HepG2 (cell line): Measurements from ENCODE around the gene SLC34A3. TPM values are rescaled to one million over a fixed set of nuclear protein-coding genes. Genes with fewer than 3 reads are reported as not detected.
A peak's percentile ranks its signal among the peaks of the same experiment; 100 is the strongest.

ENCODE experiments used
- AHR ChIP-seq: IDR thresholded peaks from 2 replicates; pipeline ENCODE4 v1.6.1; 2018; ENCODE audit warnings: missing genetic modification reagents, missing compliant biosample characterization
- BRD4 ChIP-seq: sonication (generic); formaldehyde crosslinking; IDR thresholded peaks from 2 replicates; pipeline ENCODE4 v1.4.0; 2020; ENCODE audit warnings: missing genetic modification reagents
- FOXJ3 ChIP-seq: sonication (generic); formaldehyde crosslinking; IDR thresholded peaks from 2 replicates; pipeline ENCODE4 v1.4.0; 2020; ENCODE audit warnings: missing genetic modification reagents, mild to moderate bottlenecking, borderline replicate concordance
- MAX ChIP-seq: IDR thresholded peaks from 2 replicates; pipeline ENCODE4 v1.6.1; 2012; ENCODE audit warnings: inconsistent platforms
- MNT ChIP-seq: fragments of 450-650 bp; IDR thresholded peaks from 2 replicates; pipeline ENCODE4 v1.6.1; 2016
- POLR2G ChIP-seq: fragments of 200-400 bp; formaldehyde crosslinking; IDR thresholded peaks from 2 replicates; pipeline ENCODE4 v1.6.1; 2018; ENCODE audit warnings: mild to moderate bottlenecking, low read depth, low read length, moderate library complexity
- TP53 ChIP-seq: sonication (generic); formaldehyde crosslinking; conservative IDR thresholded peaks from 2 replicates; pipeline ENCODE4 v1.4.0; 2020; ENCODE audit warnings: missing genetic modification reagents
- ZFP1 ChIP-seq: IDR thresholded peaks from 2 replicates; pipeline ENCODE4 v1.6.1; 2016
- ZMYM4 ChIP-seq: sonication (generic); formaldehyde crosslinking; IDR thresholded peaks from 2 replicates; pipeline ENCODE4 v1.8.1; 2023; ENCODE audit warnings: mild to moderate bottlenecking, missing genetic modification reagents
- ZNF10 ChIP-seq: sonication (generic); formaldehyde crosslinking; IDR thresholded peaks from 2 replicates; pipeline ENCODE4 v1.4.0; 2020; ENCODE audit warnings: mild to moderate bottlenecking, low read depth, missing genetic modification reagents, borderline replicate concordance
- ZNF136 ChIP-seq: sonication (generic); formaldehyde crosslinking; IDR thresholded peaks from 2 replicates; pipeline ENCODE4 v1.8.1; 2022; ENCODE audit warnings: low read depth, mild to moderate bottlenecking, moderate library complexity, missing genetic modification reagents
- ZNF576 ChIP-seq: sonication (generic); formaldehyde crosslinking; IDR thresholded peaks from 2 replicates; pipeline ENCODE4 v1.4.0; 2020; ENCODE audit warnings: mild to moderate bottlenecking, missing genetic modification reagents
- ZNF646 ChIP-seq: sonication (generic); formaldehyde crosslinking; IDR thresholded peaks from 2 replicates; pipeline ENCODE4 v1.9.0; 2021; ENCODE audit warnings: mild to moderate bottlenecking, missing genetic modification reagents
- ZNF660 ChIP-seq: sonication (generic); formaldehyde crosslinking; IDR thresholded peaks from 2 replicates; pipeline ENCODE4 v1.5.1; 2020; ENCODE audit warnings: mild to moderate bottlenecking, low read depth, missing genetic modification reagents, borderline replicate concordance
- ZNF672 ChIP-seq: sonication (generic); formaldehyde crosslinking; IDR thresholded peaks from 2 replicates; pipeline ENCODE4 v1.8.1; 2022; ENCODE audit warnings: missing genetic modification reagents
- ZNF740 ChIP-seq: sonication (generic); formaldehyde crosslinking; IDR thresholded peaks from 2 replicates; pipeline ENCODE4 v1.4.0; 2020; ENCODE audit warnings: missing genetic modification reagents
- ZXDC ChIP-seq: sonication (generic); formaldehyde crosslinking; IDR thresholded peaks from 2 replicates; pipeline ENCODE4 v1.5.0; 2020; ENCODE audit warnings: mild to moderate bottlenecking, missing genetic modification reagents
- polyA plus RNA-seq, 8 experiments: library from polyadenylated mRNA; depleted of rRNA in 3 of 8; stranded (reverse) in 7 of 8; unstranded in 1 of 8; fragments of >200 nt; fragmentation: Illumina TruSeq in 4 of 8; extraction: Trizol in 4 of 8; gene quantifications; 2 replicates each; pipeline versions ENCODE4 v1.2.1 to v1.2.3, GENCODE V29; 2011 to 2016; ENCODE audit warnings: low read depth in 4 of 8, missing spikeins in 1 of 8, mixed read lengths in 1 of 8; ENCODE audit not compliant: insufficient read depth in 1 of 8
- total RNA-seq, 5 experiments: library from RNA; depleted of rRNA; stranded (reverse); fragments of >200 nt; fragmentation: Illumina TruSeq; extraction: Trizol; gene quantifications; 2 replicates each; pipeline ENCODE4 v1.2.3, GENCODE V29; 2016; ENCODE audit warnings: low read depth in 1 of 5

SLC34A3 gene
- total and polyA plus RNA-seq, 2 of the 13 experiments (the other 11 are each of a cell fraction or from before 2014, with no cell fraction given), result 0.07 to 1.0 TPM

GRCh38 chr9:137241490-137242268 is 11.0 kb downstream of the SLC34A3 start (continued):
- no peak for TF ChIP-seq ZNF646 (CRISPR knock-in tag)
- TF ChIP-seq ZMYM4 (CRISPR knock-in tag), result no peak
- no peak for TF ChIP-seq ZNF136 (CRISPR knock-in tag)
- TF ChIP-seq TP53 (CRISPR knock-in tag), result no peak
- TF ChIP-seq MAX, result no peak
- no peak for TF ChIP-seq ZNF740 (CRISPR knock-in tag)
- TF ChIP-seq ZXDC (CRISPR knock-in tag), result no peak
- TF ChIP-seq FOXJ3 (CRISPR knock-in tag), result 0 out of 2 replicates have a peak, but pooled peaks have one; percentile 22
- no peak for TF ChIP-seq AHR (CRISPR knock-in tag)
- TF ChIP-seq ZNF576 (CRISPR knock-in tag), result no peak
- no peak for TF ChIP-seq ZNF660 (CRISPR knock-in tag)
- peak; percentile 37; the same call in 1 of the 2 replicates for TF ChIP-seq BRD4 (CRISPR knock-in tag)
- peak; percentile 49; the same call in 1 of the 2 replicates for TF ChIP-seq POLR2G
- no peak for TF ChIP-seq ZNF10
- TF ChIP-seq ZNF672 (CRISPR knock-in tag), result peak; percentile 28; the same call in 1 of the 2 replicates
- no peak for TF ChIP-seq MNT
- no peak for TF ChIP-seq ZFP1 (CRISPR knock-in tag)
